ENCODE data around the gene CSF3. TPM values are rescaled to one million over a fixed set of nuclear protein-coding genes. Genes with fewer than 3 reads are reported as not detected.
A peak's percentile ranks its signal among the peaks of the same experiment; 100 is the strongest.

The CSF3 gene
- total and polyA plus RNA-seq, 2 of the 13 experiments (the other 11 are each of a cell fraction or from before 2014, with no cell fraction given): 0.09 TPM; not detected in 1

- peak; percentile 95 for TF ChIP-seq IKZF4 (CRISPR knock-in tag; IDR thresholded peaks at IDR 0.05; ENCODE audit: borderline replicate concordance, low read depth, not compliant biosample characterization)
- TF ChIP-seq TRAFD1 (CRISPR knock-in tag; IDR thresholded peaks at IDR 0.05; ENCODE audit: borderline replicate concordance): no peak; the same call in 1 of the 2 replicates
- TF ChIP-seq TBL1XR1 (IDR thresholded peaks at IDR 0.05; ENCODE audit: borderline replicate concordance, low read length, partially characterized antibody): peak; percentile 68
- peak; percentile 87 for TF ChIP-seq RXRB (CRISPR knock-in tag; IDR thresholded peaks at IDR 0.05; ENCODE audit: borderline replicate concordance)
- TF ChIP-seq NFE2L1 (CRISPR knock-in tag; IDR thresholded peaks at IDR 0.05; ENCODE audit: borderline replicate concordance): peak; percentile 100
- TF ChIP-seq ZNF780A (CRISPR knock-in tag; IDR thresholded peaks at IDR 0.05): peak; percentile 88
- TF ChIP-seq NFIC (IDR thresholded peaks at IDR 0.05; ENCODE audit: low read length): 0 out of 2 replicates have a peak, but pooled peaks have one; percentile 54
- TF ChIP-seq FOXA3 (CRISPR knock-in tag; IDR thresholded peaks at IDR 0.05): peak; percentile 93
- no peak for TF ChIP-seq ZNF775 (CRISPR knock-in tag; IDR thresholded peaks at IDR 0.05; ENCODE audit: borderline replicate concordance)
- TF ChIP-seq ELF4 (CRISPR knock-in tag; IDR thresholded peaks at IDR 0.05; ENCODE audit: borderline replicate concordance): no peak
- TF ChIP-seq ZNF788 (CRISPR knock-in tag; IDR thresholded peaks at IDR 0.05; ENCODE audit: borderline replicate concordance): peak; percentile 98
- TF ChIP-seq GMEB2 (CRISPR knock-in tag; IDR thresholded peaks at IDR 0.05; ENCODE audit: low read depth): peak; percentile 74
- TF ChIP-seq, protein P1, sequence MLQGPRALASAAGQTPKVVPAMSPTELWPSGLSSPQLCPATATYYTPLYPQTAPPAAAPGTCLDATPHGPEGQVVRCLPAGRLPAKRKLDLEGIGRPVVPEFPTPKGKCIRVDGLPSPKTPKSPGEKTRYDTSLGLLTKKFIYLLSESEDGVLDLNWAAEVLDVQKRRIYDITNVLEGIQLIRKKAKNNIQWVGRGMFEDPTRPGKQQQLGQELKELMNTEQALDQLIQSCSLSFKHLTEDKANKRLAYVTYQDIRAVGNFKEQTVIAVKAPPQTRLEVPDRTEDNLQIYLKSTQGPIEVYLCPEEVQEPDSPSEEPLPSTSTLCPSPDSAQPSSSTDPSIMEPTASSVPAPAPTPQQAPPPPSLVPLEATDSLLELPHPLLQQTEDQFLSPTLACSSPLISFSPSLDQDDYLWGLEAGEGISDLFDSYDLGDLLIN (CRISPR knock-in tag; IDR thresholded peaks at IDR 0.05; ENCODE audit: borderline replicate concordance): 0 out of 2 replicates have a peak, but pooled peaks have one; percentile 87
- peak; percentile 19 for TF ChIP-seq RELA (CRISPR knock-in tag; IDR thresholded peaks at IDR 0.05)
- TF ChIP-seq ZSCAN25 (CRISPR knock-in tag; IDR thresholded peaks at IDR 0.05): peak; percentile 82; the same call in 1 of the 2 replicates
- TF ChIP-seq SAFB2 (CRISPR knock-in tag; IDR thresholded peaks at IDR 0.05; ENCODE audit: borderline replicate concordance, low read depth): peak; percentile 83
- TF ChIP-seq, protein P2, sequence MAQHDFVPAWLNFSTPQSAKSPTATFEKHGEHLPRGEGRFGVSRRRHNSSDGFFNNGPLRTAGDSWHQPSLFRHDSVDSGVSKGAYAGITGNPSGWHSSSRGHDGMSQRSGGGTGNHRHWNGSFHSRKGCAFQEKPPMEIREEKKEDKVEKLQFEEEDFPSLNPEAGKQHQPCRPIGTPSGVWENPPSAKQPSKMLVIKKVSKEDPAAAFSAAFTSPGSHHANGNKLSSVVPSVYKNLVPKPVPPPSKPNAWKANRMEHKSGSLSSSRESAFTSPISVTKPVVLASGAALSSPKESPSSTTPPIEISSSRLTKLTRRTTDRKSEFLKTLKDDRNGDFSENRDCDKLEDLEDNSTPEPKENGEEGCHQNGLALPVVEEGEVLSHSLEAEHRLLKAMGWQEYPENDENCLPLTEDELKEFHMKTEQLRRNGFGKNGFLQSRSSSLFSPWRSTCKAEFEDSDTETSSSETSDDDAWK (CRISPR knock-in tag; IDR thresholded peaks at IDR 0.05): no peak
- TF ChIP-seq, protein P3, sequence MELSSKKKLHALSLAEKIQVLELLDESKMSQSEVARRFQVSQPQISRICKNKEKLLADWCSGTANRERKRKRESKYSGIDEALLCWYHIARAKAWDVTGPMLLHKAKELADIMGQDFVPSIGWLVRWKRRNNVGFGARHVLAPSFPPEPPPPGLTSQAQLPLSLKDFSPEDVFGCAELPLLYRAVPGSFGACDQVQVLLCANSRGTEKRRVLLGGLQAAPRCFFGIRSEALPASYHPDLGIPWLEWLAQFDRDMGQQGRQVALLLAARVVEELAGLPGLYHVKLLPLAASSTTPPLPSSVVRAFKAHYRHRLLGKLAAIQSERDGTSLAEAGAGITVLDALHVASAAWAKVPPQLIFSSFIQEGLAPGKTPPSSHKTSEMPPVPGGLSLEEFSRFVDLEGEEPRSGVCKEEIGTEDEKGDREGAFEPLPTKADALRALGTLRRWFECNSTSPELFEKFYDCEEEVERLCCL (CRISPR knock-in tag; IDR thresholded peaks at IDR 0.05; ENCODE audit: borderline replicate concordance): peak; percentile 95
- TF ChIP-seq CREBL2 (CRISPR knock-in tag; IDR thresholded peaks at IDR 0.05; ENCODE audit: borderline replicate concordance): peak; percentile 88; the same call in 1 of the 2 replicates
- peak; percentile 82 for TF ChIP-seq ZBTB21 (CRISPR knock-in tag; IDR thresholded peaks at IDR 0.05)
Observed at GRCh38 chr17:39980351-39981206, 34.7 kb upstream of the CSF3 start, which contains the start of gene PSMD3 (continued).

Measured in HepG2 (cell line).